GM23338 (cell line): ENCODE measurements around the gene ARRB1.

Experiments used
- CREB1 ChIP-seq: fragments of 250-450 bp; sonication (Bioruptor Pico); IDR thresholded peaks from 2 replicates; pipeline ENCODE4 v1.5.0; 2020; ENCODE audit warnings: low read depth, mild to moderate bottlenecking, moderate library complexity
- EZH2 ChIP-seq: fragments of 200-600 bp; sonication (generic); IDR thresholded peaks from one replicate; pipeline ENCODE4 v1.8.0; 2017; ENCODE audit warnings: antibody characterized with exemption, mild to moderate bottlenecking, low read depth; ENCODE audit not compliant: unreplicated experiment
- EZH2phosphoT487 ChIP-seq: fragments of 200-600 bp; sonication (generic); IDR thresholded peaks from one replicate; pipeline ENCODE4 v1.8.1; 2018; ENCODE audit warnings: antibody characterized with exemption; ENCODE audit not compliant: unreplicated experiment
- JUNB ChIP-seq: IDR thresholded peaks from one replicate; pipeline ENCODE4 v1.6.1; 2016; ENCODE audit warnings: antibody characterized with exemption; ENCODE audit not compliant: unreplicated experiment
- NANOG ChIP-seq: IDR thresholded peaks from 2 replicates; pipeline ENCODE4 v1.6.1; 2016; ENCODE audit warnings: antibody characterized with exemption, borderline replicate concordance
- POLR2AphosphoS5 ChIP-seq: IDR thresholded peaks from 2 replicates; pipeline ENCODE4 v1.6.1; 2016; ENCODE audit warnings: antibody characterized with exemption, low read depth
- STAT1 ChIP-seq: IDR thresholded peaks from one replicate; pipeline ENCODE4 v1.6.1; 2016; ENCODE audit warnings: antibody characterized with exemption; ENCODE audit not compliant: unreplicated experiment
- ZNF114 ChIP-seq: fragments of 250-450 bp; sonication (Bioruptor Pico); IDR thresholded peaks from 2 replicates; pipeline ENCODE4 v1.5.0; 2020; ENCODE audit warnings: mild to moderate bottlenecking, moderate library complexity
- ZNF331 ChIP-seq: fragments of 250-450 bp; sonication (Bioruptor Pico); IDR thresholded peaks from 2 replicates; pipeline ENCODE4 v1.5.0; 2020; ENCODE audit warnings: low read depth, mild to moderate bottlenecking, moderate library complexity
- TF ChIP-seq, protein P1 (sequence below), 2 experiments: fragments of 200-600 bp in 1 of 2; sonication (generic) in 1 of 2; conservative IDR thresholded peaks; 2 replicates each; pipeline versions ENCODE4 v1.5.1 to v1.6.1; 2016 to 2017; ENCODE audit warnings: antibody characterized with exemption in 2 of 2, low read depth in 2 of 2, mild to moderate bottlenecking in 2 of 2, moderate library complexity in 1 of 2
- TF ChIP-seq, protein P2 (sequence below): IDR thresholded peaks from one replicate; pipeline ENCODE4 v1.6.1; 2018; ENCODE audit warnings: antibody characterized with exemption; ENCODE audit not compliant: unreplicated experiment
- TF ChIP-seq, protein P3 (sequence below): IDR thresholded peaks from 2 replicates; pipeline ENCODE4 v1.6.1; 2016; ENCODE audit warnings: antibody characterized with exemption
- TF ChIP-seq, protein P4 (sequence below): fragments of 250-450 bp; sonication (Bioruptor Pico); IDR thresholded peaks from 2 replicates; pipeline ENCODE4 v1.5.0; 2020; ENCODE audit warnings: mild to moderate bottlenecking, moderate library complexity

DNA sequence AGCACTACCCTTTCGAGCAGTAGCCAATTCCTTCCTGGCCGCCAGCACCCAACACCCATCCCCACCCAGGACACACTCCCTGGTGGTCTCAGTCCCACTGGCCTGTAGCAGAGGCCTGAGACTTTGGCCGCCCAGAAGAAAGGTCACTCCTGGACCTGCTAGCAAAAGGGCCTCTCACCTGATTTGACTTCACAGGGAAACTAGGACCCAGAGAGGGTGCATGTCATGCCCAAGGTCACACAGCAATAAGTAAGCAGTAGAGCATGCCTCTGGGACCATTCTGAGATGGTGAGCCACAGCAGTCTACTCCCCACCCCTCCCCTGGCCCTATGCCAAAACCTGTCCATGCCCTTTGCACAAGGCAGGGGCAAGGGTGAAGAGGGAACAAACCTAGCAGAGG, 7.3 kb downstream of the ARRB1 start:
- TF ChIP-seq POLR2AphosphoS5 (no peak), CREB1 (CRISPR knock-in tag) (no peak), EZH2phosphoT487 (no peak), EZH2 (no peak), ZNF114 (CRISPR knock-in tag) (no peak), STAT1 (no peak), JUNB (no peak), ZNF331 (no peak), NANOG (no peak)
- TF ChIP-seq, protein P1, sequence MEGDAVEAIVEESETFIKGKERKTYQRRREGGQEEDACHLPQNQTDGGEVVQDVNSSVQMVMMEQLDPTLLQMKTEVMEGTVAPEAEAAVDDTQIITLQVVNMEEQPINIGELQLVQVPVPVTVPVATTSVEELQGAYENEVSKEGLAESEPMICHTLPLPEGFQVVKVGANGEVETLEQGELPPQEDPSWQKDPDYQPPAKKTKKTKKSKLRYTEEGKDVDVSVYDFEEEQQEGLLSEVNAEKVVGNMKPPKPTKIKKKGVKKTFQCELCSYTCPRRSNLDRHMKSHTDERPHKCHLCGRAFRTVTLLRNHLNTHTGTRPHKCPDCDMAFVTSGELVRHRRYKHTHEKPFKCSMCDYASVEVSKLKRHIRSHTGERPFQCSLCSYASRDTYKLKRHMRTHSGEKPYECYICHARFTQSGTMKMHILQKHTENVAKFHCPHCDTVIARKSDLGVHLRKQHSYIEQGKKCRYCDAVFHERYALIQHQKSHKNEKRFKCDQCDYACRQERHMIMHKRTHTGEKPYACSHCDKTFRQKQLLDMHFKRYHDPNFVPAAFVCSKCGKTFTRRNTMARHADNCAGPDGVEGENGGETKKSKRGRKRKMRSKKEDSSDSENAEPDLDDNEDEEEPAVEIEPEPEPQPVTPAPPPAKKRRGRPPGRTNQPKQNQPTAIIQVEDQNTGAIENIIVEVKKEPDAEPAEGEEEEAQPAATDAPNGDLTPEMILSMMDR (conservative IDR thresholded peaks at IDR 0.05; ENCODE audit: low read depth in 2 of 2), result no peak
- TF ChIP-seq, protein P2, sequence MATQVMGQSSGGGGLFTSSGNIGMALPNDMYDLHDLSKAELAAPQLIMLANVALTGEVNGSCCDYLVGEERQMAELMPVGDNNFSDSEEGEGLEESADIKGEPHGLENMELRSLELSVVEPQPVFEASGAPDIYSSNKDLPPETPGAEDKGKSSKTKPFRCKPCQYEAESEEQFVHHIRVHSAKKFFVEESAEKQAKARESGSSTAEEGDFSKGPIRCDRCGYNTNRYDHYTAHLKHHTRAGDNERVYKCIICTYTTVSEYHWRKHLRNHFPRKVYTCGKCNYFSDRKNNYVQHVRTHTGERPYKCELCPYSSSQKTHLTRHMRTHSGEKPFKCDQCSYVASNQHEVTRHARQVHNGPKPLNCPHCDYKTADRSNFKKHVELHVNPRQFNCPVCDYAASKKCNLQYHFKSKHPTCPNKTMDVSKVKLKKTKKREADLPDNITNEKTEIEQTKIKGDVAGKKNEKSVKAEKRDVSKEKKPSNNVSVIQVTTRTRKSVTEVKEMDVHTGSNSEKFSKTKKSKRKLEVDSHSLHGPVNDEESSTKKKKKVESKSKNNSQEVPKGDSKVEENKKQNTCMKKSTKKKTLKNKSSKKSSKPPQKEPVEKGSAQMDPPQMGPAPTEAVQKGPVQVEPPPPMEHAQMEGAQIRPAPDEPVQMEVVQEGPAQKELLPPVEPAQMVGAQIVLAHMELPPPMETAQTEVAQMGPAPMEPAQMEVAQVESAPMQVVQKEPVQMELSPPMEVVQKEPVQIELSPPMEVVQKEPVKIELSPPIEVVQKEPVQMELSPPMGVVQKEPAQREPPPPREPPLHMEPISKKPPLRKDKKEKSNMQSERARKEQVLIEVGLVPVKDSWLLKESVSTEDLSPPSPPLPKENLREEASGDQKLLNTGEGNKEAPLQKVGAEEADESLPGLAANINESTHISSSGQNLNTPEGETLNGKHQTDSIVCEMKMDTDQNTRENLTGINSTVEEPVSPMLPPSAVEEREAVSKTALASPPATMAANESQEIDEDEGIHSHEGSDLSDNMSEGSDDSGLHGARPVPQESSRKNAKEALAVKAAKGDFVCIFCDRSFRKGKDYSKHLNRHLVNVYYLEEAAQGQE, result no peak
- TF ChIP-seq, protein P3, sequence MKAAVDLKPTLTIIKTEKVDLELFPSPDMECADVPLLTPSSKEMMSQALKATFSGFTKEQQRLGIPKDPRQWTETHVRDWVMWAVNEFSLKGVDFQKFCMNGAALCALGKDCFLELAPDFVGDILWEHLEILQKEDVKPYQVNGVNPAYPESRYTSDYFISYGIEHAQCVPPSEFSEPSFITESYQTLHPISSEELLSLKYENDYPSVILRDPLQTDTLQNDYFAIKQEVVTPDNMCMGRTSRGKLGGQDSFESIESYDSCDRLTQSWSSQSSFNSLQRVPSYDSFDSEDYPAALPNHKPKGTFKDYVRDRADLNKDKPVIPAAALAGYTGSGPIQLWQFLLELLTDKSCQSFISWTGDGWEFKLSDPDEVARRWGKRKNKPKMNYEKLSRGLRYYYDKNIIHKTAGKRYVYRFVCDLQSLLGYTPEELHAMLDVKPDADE, result no peak
- TF ChIP-seq, protein P4, sequence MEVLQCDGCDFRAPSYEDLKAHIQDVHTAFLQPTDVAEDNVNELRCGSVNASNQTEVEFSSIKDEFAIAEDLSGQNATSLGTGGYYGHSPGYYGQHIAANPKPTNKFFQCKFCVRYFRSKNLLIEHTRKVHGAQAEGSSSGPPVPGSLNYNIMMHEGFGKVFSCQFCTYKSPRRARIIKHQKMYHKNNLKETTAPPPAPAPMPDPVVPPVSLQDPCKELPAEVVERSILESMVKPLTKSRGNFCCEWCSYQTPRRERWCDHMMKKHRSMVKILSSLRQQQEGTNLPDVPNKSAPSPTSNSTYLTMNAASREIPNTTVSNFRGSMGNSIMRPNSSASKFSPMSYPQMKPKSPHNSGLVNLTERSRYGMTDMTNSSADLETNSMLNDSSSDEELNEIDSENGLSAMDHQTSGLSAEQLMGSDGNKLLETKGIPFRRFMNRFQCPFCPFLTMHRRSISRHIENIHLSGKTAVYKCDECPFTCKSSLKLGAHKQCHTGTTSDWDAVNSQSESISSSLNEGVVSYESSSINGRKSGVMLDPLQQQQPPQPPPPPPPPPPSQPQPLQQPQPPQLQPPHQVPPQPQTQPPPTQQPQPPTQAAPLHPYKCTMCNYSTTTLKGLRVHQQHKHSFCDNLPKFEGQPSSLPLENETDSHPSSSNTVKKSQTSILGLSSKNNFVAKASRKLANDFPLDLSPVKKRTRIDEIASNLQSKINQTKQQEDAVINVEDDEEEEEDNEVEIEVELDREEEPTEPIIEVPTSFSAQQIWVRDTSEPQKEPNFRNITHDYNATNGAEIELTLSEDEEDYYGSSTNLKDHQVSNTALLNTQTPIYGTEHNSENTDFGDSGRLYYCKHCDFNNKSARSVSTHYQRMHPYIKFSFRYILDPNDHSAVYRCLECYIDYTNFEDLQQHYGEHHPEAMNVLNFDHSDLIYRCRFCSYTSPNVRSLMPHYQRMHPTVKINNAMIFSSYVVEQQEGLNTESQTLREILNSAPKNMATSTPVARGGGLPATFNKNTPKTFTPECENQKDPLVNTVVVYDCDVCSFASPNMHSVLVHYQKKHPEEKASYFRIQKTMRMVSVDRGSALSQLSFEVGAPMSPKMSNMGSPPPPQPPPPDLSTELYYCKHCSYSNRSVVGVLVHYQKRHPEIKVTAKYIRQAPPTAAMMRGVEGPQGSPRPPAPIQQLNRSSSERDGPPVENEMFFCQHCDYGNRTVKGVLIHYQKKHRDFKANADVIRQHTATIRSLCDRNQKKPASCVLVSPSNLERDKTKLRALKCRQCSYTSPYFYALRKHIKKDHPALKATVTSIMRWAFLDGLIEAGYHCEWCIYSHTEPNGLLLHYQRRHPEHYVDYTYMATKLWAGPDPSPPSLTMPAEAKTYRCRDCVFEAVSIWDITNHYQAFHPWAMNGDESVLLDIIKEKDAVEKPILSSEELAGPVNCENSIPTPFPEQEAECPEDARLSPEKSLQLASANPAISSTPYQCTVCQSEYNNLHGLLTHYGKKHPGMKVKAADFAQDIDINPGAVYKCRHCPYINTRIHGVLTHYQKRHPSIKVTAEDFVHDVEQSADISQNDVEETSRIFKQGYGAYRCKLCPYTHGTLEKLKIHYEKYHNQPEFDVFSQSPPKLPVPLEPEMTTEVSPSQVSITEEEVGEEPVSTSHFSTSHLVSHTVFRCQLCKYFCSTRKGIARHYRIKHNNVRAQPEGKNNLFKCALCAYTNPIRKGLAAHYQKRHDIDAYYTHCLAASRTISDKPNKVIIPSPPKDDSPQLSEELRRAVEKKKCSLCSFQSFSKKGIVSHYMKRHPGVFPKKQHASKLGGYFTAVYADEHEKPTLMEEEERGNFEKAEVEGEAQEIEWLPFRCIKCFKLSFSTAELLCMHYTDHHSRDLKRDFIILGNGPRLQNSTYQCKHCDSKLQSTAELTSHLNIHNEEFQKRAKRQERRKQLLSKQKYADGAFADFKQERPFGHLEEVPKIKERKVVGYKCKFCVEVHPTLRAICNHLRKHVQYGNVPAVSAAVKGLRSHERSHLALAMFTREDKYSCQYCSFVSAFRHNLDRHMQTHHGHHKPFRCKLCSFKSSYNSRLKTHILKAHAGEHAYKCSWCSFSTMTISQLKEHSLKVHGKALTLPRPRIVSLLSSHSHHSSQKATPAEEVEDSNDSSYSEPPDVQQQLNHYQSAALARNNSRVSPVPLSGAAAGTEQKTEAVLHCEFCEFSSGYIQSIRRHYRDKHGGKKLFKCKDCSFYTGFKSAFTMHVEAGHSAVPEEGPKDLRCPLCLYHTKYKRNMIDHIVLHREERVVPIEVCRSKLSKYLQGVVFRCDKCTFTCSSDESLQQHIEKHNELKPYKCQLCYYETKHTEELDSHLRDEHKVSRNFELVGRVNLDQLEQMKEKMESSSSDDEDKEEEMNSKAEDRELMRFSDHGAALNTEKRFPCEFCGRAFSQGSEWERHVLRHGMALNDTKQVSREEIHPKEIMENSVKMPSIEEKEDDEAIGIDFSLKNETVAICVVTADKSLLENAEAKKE, result no peak
